ENCODE measurements around the gene SHC3. TPM values are rescaled to one million over a fixed set of nuclear protein-coding genes. Genes with fewer than 3 reads are reported as not detected.

Gene SHC3
- total RNA-seq, 3 donors from 2014 or later (not counting 1 experiment from before 2014, with no cell fraction given), result 0.02 to 0.09 (median 0.08) TPM

DNA sequence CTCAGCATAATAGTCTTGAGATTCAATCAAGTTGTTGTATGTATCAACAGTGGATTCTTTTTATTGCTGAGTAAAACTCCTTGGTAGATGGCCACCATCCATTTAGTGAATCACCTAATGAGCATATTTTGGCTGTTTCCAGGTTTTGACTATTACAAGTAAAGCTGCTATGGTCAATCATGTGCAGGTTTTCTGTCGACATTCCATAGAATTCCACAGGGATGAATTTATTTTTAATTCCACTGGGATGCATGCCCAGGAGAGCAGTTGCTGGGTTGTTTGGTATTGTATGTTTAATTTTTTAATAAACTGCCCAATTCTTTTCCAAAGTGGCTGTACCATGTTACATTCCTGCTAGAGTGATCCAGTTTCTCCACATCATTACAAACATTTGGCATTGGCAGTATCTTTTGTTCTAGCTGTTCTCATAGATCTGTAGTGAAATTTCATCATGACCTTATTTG lies 197.8 kb downstream of the SHC3 start:
- Mint-ChIP-seq H3K4me3 (no peak overlapping the region), H3K4me1 (no peaks in the 10 kb centered on the region), H3K27me3 (ENCODE audit: low read depth in 2 of 2) (peaks cover 10 to 14% of the 10 kb centered on the region in 2 donors), H3K9me3 (no peaks in the 10 kb centered on the region), H3K36me3 (no peaks in the 10 kb centered on the region), H3K27ac (no peak overlapping the region)
- no peak overlapping the region for H3K4me3 ChIP-seq (ENCODE audit: low read length)
- H3K36me3 ChIP-seq (ENCODE audit: control insufficient read depth, insufficient read depth, low read length), result no peaks in the 10 kb centered on the region
- intact Hi-C loops (cut with micrococcal nuclease), result no loop called here
- 83% methylated on average over 1 of the region's 1 CpG for WGBS (ENCODE audit: insufficient coverage)
- DNase-seq, result no peak
- TF ChIP-seq CTCF (IDR thresholded peaks at IDR 0.05), result no peak
- H3K27me3 ChIP-seq (ENCODE audit: control insufficient read depth, insufficient read depth, low read length), result no peaks in the 10 kb centered on the region
- no peaks in the 10 kb centered on the region for H3K9me3 ChIP-seq (ENCODE audit: control insufficient read depth, insufficient read depth, low read length)
- H3K4me1 ChIP-seq (ENCODE audit: control insufficient read depth, insufficient read depth, low read length), result no peaks in the 10 kb centered on the region
- no peak for ATAC-seq
- no peak overlapping the region for H3K27ac ChIP-seq (ENCODE audit: low read length)

- H3K27ac Mint-ChIP-seq, result no peak overlapping the region
- Histone ChIP-seq H3K9me3 (ENCODE audit: control insufficient read depth, insufficient read depth, low read length) (no peaks in the 10 kb centered on the region), H3K4me3 (ENCODE audit: low read length) (no peak overlapping the region), H3K36me3 (ENCODE audit: control insufficient read depth, insufficient read depth, low read length) (no peaks in the 10 kb centered on the region), H3K27ac (ENCODE audit: low read length) (no peak overlapping the region), H3K4me1 (ENCODE audit: control insufficient read depth, insufficient read depth, low read length) (no peaks in the 10 kb centered on the region), H3K27me3 (ENCODE audit: control insufficient read depth, insufficient read depth, low read length) (no peaks in the 10 kb centered on the region)
- H3K27me3 Mint-ChIP-seq (ENCODE audit: low read depth in 2 of 2), result peaks cover 8 to 10% of the 10 kb centered on the region in 2 donors
- no peaks in the 10 kb centered on the region for H3K36me3 Mint-ChIP-seq
- H3K9me3 Mint-ChIP-seq, result no peaks in the 10 kb centered on the region
- intact Hi-C loops (cut with micrococcal nuclease), result no loop called here
- 78% methylated on average over 1 of the region's 2 CpGs for WGBS (ENCODE audit: insufficient coverage)
- no peak for DNase-seq
- no peak for TF ChIP-seq CTCF (IDR thresholded peaks at IDR 0.05)
- no peak overlapping the region for H3K4me3 Mint-ChIP-seq
- no peaks in the 10 kb centered on the region for H3K4me1 Mint-ChIP-seq
- no peak for ATAC-seq
Observed at GRCh38 chr9:88979791-88980190, 198.8 kb downstream of the SHC3 start.

GRCh38 chr9:88979021-88979420 lies 199.6 kb downstream of the SHC3 start:
- Mint-ChIP-seq H3K9me3 (no peaks in the 10 kb centered on the region), H3K27ac (no peak overlapping the region), H3K4me3 (no peak overlapping the region), H3K4me1 (no peaks in the 10 kb centered on the region), H3K36me3 (no peaks in the 10 kb centered on the region), H3K27me3 (ENCODE audit: low read depth in 2 of 2) (peaks cover under 1 to 10% of the 10 kb centered on the region in 2 donors)
- H3K27ac ChIP-seq (ENCODE audit: low read length), result no peak overlapping the region
- H3K27me3 ChIP-seq (ENCODE audit: control insufficient read depth, insufficient read depth, low read length), result no peaks in the 10 kb centered on the region
- H3K4me1 ChIP-seq (ENCODE audit: control insufficient read depth, insufficient read depth, low read length), result no peaks in the 10 kb centered on the region
- ATAC-seq, result no peak
- 88% methylated on average over 2 of the region's 2 CpGs for WGBS (ENCODE audit: insufficient coverage)
- no peaks in the 10 kb centered on the region for H3K36me3 ChIP-seq (ENCODE audit: control insufficient read depth, insufficient read depth, low read length)
- no peak overlapping the region for H3K4me3 ChIP-seq (ENCODE audit: low read length)
- no peak for DNase-seq
- intact Hi-C loops (cut with micrococcal nuclease), result no loop called here
- TF ChIP-seq CTCF (IDR thresholded peaks at IDR 0.05), result no peak
- H3K9me3 ChIP-seq (ENCODE audit: control insufficient read depth, insufficient read depth, low read length), result no peaks in the 10 kb centered on the region

DNA sequence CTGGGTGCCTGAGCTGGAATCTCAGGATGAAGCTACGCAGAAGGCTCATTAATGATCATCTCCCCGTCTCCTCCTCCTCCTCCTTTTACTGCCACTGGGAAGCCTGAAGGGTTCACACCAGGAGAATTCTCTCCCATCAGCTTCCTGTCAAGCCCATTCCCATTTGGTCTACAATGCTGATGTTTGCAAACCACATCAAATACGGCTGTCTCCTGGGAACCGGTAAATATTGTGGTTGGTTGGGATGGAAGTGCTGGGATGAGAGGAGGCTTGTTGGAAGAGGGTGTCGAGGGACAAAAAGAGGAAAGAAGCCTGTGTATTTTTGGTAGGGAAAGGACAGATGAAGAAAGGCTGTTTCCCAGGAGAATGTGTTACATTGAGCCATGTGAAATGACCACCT lies 200.6 kb downstream of the SHC3 start:
- H3K27me3 ChIP-seq (ENCODE audit: control insufficient read depth, insufficient read depth, low read length), result no peaks in the 10 kb centered on the region
- H3K4me1 ChIP-seq (ENCODE audit: control insufficient read depth, insufficient read depth, low read length), result no peaks in the 10 kb centered on the region
- ATAC-seq (no peak), DNase-seq (no peak)
- no peak overlapping the region for H3K27ac ChIP-seq (ENCODE audit: low read length)
- Mint-ChIP-seq H3K36me3 (no peaks in the 10 kb centered on the region), H3K27me3 (ENCODE audit: low read depth in 2 of 2) (peaks cover 0 to 10% of the 10 kb centered on the region in 2 donors), H3K4me1 (no peaks in the 10 kb centered on the region), H3K9me3 (no peaks in the 10 kb centered on the region), H3K27ac (no peak overlapping the region), H3K4me3 (no peak overlapping the region)
- TF ChIP-seq CTCF (IDR thresholded peaks at IDR 0.05), result no peak
- no peak overlapping the region for H3K4me3 ChIP-seq (ENCODE audit: low read length)
- no peaks in the 10 kb centered on the region for H3K36me3 ChIP-seq (ENCODE audit: control insufficient read depth, insufficient read depth, low read length)
- H3K9me3 ChIP-seq (ENCODE audit: control insufficient read depth, insufficient read depth, low read length), result no peaks in the 10 kb centered on the region
- intact Hi-C loops (cut with micrococcal nuclease), result no loop called here
- 67% methylated on average over 5 of the region's 5 CpGs for WGBS (ENCODE audit: insufficient coverage)

Data from natural killer cell (primary cell).